BLaER1 (cell line): ENCODE results near the gene DLEC1.

Source experiments
- H3K27ac ChIP-seq: shearing (Covaris generic); formaldehyde crosslinking; 2 replicates; pipeline ENCODE4 v1.8.1; 2022
- H3K27me3 ChIP-seq: shearing (Covaris generic); formaldehyde crosslinking; 2 replicates; pipeline ENCODE4 v1.8.1; 2022
- H3K36me3 ChIP-seq: shearing (Covaris generic); formaldehyde crosslinking; 2 replicates; pipeline ENCODE4 v1.8.1; 2022
- H3K4me1 ChIP-seq: shearing (Covaris generic); formaldehyde crosslinking; 2 replicates; pipeline ENCODE4 v1.8.1; 2022
- H3K4me2 ChIP-seq: shearing (Covaris generic); formaldehyde crosslinking; 2 replicates; pipeline ENCODE4 v1.8.1; 2022
- H3K4me3 ChIP-seq: shearing (Covaris generic); formaldehyde crosslinking; 2 replicates; pipeline ENCODE4 v1.8.1; 2022
- H3K9ac ChIP-seq: shearing (Covaris generic); formaldehyde crosslinking; 2 replicates; pipeline ENCODE4 v1.8.1; 2022
- H3K9me3 ChIP-seq: shearing (Covaris generic); formaldehyde crosslinking; 2 replicates; pipeline ENCODE4 v1.8.1; 2022
- H4K20me1 ChIP-seq: shearing (Covaris generic); formaldehyde crosslinking; 2 replicates; pipeline ENCODE4 v1.8.1; 2022
- Cebpa-rat ChIP-seq: shearing (Covaris generic); IDR thresholded peaks from 2 replicates; pipeline ENCODE4 v1.8.1; 2022

The DLEC1 gene

DNA sequence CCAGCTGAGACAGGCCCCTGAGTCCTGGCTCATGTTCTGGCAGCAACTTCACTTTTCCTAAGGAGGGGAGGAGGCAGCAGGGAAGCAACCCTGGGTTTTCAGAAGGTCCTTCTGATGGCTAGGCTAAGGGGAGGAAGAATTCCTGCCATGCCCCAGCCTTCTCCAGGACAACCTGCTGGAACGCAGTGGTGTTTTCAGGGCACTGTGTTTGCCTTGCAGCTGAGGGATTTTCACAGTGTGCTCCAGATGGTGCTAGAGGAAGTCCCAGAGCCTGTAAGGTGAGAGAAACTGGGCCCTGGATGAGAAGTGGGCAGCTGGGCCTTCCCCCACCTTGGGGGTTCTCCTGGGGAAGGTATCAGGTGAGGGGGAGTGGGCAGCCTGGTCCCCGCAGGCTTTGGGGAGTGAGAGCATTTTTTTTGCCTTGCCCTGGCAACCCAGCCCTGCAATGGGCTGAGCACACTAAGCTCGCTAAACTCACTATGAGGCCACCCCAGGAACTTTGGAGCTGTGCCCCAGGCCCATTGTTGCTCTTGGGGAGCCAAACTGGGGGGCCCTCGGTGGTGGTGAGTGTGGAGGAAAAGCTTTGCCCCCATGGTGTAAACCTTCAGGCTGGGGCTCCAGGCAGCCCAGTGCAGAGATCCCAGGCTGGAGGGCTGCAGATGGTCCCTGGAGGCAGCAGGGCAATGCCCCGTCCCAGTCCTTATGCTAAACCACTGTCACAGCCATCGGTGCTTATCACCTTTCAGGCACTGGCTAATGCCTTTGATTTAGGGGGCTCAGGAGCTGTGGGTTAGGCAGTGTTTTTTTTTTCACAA lies 56.9 kb downstream of the DLEC1 start:
- no peaks in the 10 kb centered on the region for H3K36me3 ChIP-seq
- H3K4me1 ChIP-seq, result peaks cover 12% of the 10 kb centered on the region
- no peak overlapping the region for H3K9ac ChIP-seq
- H3K9me3 ChIP-seq, result no peaks in the 10 kb centered on the region
- H3K4me3 ChIP-seq, result no peak overlapping the region
- H3K27me3 ChIP-seq, result no peaks in the 10 kb centered on the region
- no peak overlapping the region for H3K27ac ChIP-seq
- no peak for TF ChIP-seq Cebpa-rat
- H3K4me2 ChIP-seq, result no peak overlapping the region
- no peaks in the 10 kb centered on the region for H4K20me1 ChIP-seq

DNA sequence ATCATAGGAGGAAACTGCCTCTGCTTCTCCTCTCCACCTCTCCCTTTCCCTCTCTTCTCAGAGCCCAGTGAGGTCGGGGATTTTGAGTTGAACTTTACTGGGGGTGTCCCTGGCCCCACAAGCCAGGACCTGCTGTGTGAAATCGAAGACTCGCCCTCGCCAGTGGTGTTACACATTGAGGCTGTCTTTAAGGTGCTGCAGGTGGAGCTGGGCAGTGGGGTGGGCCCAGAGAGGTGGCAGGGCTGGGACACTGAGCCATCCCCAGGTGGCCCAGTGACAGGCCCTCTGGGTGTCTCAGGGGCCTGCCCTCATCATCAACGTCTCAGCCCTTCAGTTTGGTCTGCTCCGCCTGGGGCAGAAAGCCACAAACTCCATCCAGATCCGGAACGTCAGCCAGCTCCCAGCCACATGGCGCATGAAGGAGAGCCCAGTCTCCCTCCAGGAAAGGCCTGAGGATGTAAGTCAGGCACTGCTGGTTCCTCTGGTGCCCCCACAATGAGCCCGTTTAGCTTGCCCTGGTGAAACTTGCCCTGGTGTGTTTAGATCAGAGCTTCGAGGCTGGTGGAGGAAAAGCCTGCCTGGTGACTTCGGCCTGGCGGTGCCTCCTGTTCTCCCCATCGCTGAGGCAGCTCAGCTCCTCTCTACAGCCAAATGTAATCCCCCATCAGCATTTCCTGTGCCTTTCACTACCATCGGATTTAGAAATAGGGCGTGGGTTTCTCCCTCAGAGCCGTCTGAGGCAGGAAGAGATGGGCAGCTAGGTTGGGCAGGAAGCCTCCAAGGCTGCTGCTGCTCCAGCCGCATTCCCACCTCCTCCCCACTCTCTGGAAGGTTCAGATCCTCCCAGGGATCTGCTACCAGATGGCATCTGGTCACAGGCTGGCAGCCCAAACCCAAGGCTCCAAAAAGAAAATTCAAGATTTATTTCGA lies 58.7 kb downstream of the DLEC1 start:
- no peaks in the 10 kb centered on the region for H3K36me3 ChIP-seq
- TF ChIP-seq Cebpa-rat, result no peak
- no peak overlapping the region for H3K9ac ChIP-seq
- H3K4me1 ChIP-seq, result peaks cover 12% of the 10 kb centered on the region
- H3K4me3 ChIP-seq, result no peak overlapping the region
- no peaks in the 10 kb centered on the region for H3K27me3 ChIP-seq
- H3K9me3 ChIP-seq, result no peaks in the 10 kb centered on the region
- no peak overlapping the region for H3K4me2 ChIP-seq
- no peaks in the 10 kb centered on the region for H4K20me1 ChIP-seq
- H3K27ac ChIP-seq, result no peak overlapping the region

DNA sequence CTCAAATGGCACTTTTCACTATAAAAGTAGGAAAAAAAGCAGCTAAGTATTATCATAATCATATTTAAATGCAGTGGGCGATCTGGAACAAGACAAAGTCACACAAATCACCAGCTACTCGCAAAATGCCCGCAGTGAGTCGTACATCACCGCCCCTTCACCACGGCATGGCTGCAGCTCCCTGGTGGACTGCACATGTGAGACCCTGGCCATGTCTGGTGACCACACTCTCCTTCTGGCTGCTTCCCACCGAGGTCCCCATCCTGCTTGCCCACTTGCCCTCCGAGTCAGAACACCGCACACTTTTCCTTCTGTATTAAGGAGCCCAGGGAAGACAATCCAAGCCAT lies 59.3 kb downstream of the DLEC1 start:
- Histone ChIP-seq H3K27ac (no peak overlapping the region), H3K4me3 (no peak overlapping the region), H3K9me3 (no peaks in the 10 kb centered on the region), H3K27me3 (no peaks in the 10 kb centered on the region), H3K9ac (no peak overlapping the region), H4K20me1 (no peaks in the 10 kb centered on the region), H3K36me3 (no peaks in the 10 kb centered on the region), H3K4me1 (peaks cover 12% of the 10 kb centered on the region), H3K4me2 (no peak overlapping the region)
- no peak for TF ChIP-seq Cebpa-rat

DNA sequence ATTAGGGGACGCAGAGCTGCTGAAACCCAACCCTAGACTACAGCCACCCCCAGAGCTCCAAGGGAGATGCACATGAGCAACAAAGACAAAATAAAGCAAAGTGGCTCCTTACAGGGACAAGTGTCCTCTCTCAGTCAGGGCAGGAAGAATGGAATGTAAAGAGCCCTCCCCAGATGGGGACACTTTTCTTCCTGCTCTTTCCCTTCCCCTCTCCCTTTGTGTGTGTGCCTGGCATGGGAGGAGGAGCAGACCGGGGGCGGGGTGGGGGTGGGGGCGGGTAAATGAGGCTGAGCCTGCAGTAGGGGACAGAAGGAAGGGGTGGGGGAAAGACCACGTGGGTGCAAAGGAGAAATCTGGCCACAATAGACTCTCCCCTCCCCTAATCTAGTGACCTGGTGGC lies 60.5 kb downstream of the DLEC1 start:
- Histone ChIP-seq H3K27me3 (no peaks in the 10 kb centered on the region), H3K36me3 (no peaks in the 10 kb centered on the region), H3K9ac (no peak overlapping the region), H3K27ac (no peak overlapping the region), H3K4me2 (no peak overlapping the region), H3K9me3 (peaks cover 5% of the 10 kb centered on the region), H3K4me3 (no peak overlapping the region), H3K4me1 (peaks cover 3% of the 10 kb centered on the region), H4K20me1 (no peaks in the 10 kb centered on the region)
- TF ChIP-seq Cebpa-rat, result no peak

DNA sequence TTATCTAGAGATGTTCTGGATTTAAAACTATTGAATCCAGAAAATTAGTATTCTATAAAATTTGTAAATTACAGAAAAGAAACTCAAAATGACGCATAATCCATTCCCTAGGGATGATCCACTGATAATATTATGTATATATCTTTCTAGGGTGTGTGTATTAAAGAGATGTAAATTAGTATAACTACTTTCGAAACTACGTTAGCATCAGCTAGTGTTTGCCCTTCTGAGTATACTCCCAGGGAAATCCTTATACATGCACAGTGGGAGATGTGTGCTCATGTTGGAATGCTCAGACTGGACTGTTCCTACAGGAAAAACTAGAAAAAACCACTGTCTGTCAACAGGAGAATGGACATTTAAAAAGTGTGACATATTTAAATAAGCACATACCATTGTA lies 61.5 kb downstream of the DLEC1 start:
- Histone ChIP-seq H3K4me3 (no peak overlapping the region), H3K27me3 (no peaks in the 10 kb centered on the region), H3K36me3 (no peaks in the 10 kb centered on the region), H4K20me1 (no peaks in the 10 kb centered on the region), H3K9me3 (peaks cover 9% of the 10 kb centered on the region), H3K4me2 (no peak overlapping the region), H3K27ac (no peak overlapping the region), H3K9ac (no peak overlapping the region), H3K4me1 (no peaks in the 10 kb centered on the region)
- no peak for TF ChIP-seq Cebpa-rat

DNA sequence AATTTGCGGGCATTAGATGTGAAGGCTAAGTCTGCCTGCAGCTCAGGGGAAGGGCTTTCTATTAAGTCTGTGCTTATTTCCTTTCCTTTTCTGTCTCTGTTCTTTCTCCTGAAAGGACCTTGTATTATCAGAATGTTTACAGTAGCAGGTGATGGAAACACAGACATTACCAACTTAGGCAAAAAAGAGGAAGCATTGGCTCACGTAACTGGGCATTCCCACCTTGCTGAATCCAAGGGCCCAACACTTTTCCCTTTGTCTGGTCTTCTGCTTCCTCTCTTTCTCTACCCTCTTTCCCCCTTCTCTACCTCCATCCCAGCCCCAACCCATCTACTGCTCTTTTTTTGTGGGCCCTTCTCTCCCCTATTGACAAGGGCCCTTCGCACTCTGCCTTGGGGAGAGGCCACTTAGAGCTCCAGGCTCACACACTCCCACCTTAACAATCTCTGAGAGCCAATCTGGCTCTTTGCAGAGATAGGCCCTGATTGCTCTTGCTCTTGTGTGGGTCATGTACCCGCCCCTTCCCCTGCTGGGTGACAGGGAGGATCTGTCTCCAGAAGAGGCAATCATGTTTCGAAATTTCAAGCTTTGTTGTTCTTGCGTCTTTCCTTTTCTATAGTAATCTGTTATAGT lies 62.9 kb downstream of the DLEC1 start:
- Histone ChIP-seq H3K4me1 (no peaks in the 10 kb centered on the region), H3K4me3 (no peak overlapping the region), H3K27ac (no peak overlapping the region), H3K27me3 (no peaks in the 10 kb centered on the region), H3K4me2 (no peak overlapping the region), H3K9me3 (peaks cover 13% of the 10 kb centered on the region), H4K20me1 (no peaks in the 10 kb centered on the region), H3K36me3 (no peaks in the 10 kb centered on the region), H3K9ac (no peak overlapping the region)
- no peak for TF ChIP-seq Cebpa-rat

DNA sequence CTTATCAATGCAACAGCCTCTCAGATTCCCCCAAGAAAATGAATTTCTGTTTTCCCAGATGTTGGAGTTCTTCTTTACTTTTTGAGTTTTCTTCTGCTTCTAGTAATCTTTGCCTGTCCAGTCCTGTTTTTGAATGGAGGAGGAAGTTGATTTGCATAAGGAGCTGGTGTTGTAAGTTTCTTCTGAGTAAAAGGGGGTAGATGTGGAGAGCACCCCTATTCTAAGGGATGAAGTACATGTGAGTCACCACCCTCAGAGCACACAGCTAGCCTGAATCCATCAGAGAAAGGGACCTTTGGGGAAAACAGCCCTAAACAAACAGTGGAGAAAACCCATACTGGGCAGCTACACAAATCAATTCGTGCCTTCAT lies 63.4 kb downstream of the DLEC1 start:
- no peaks in the 10 kb centered on the region for H3K27me3 ChIP-seq
- H3K4me3 ChIP-seq, result no peak overlapping the region
- H4K20me1 ChIP-seq, result no peaks in the 10 kb centered on the region
- TF ChIP-seq Cebpa-rat, result no peak
- H3K9ac ChIP-seq, result no peak overlapping the region
- peaks cover 13% of the 10 kb centered on the region for H3K9me3 ChIP-seq
- H3K4me1 ChIP-seq, result no peaks in the 10 kb centered on the region
- no peak overlapping the region for H3K27ac ChIP-seq
- H3K4me2 ChIP-seq, result no peak overlapping the region
- no peaks in the 10 kb centered on the region for H3K36me3 ChIP-seq

DNA sequence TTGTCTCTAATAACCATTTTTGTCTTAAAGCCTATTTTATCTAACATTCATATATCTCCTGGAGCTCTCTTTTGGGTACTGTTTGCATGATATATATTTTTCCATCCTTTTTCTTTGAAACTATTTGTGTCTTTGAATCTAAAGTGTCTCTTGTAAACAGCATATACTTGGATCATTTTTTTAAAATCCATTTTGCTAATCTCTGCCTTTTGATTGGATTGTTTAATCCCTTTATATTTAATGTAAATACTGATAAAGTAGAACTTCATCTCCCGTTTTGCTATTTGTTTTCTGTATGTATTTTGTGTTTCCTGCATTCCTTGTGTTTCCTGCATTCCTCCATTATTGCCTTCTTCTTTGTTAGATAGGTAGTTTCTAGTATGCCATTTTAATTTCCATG lies 66.5 kb downstream of the DLEC1 start:
- H3K36me3 ChIP-seq, result no peaks in the 10 kb centered on the region
- no peaks in the 10 kb centered on the region for H3K27me3 ChIP-seq
- H3K27ac ChIP-seq, result no peak overlapping the region
- H3K4me3 ChIP-seq, result no peak overlapping the region
- no peak overlapping the region for H3K9ac ChIP-seq
- no peak for TF ChIP-seq Cebpa-rat
- H4K20me1 ChIP-seq, result no peaks in the 10 kb centered on the region
- H3K9me3 ChIP-seq, result peaks cover 13% of the 10 kb centered on the region
- no peak overlapping the region for H3K4me2 ChIP-seq
- peaks cover 7% of the 10 kb centered on the region for H3K4me1 ChIP-seq

DNA sequence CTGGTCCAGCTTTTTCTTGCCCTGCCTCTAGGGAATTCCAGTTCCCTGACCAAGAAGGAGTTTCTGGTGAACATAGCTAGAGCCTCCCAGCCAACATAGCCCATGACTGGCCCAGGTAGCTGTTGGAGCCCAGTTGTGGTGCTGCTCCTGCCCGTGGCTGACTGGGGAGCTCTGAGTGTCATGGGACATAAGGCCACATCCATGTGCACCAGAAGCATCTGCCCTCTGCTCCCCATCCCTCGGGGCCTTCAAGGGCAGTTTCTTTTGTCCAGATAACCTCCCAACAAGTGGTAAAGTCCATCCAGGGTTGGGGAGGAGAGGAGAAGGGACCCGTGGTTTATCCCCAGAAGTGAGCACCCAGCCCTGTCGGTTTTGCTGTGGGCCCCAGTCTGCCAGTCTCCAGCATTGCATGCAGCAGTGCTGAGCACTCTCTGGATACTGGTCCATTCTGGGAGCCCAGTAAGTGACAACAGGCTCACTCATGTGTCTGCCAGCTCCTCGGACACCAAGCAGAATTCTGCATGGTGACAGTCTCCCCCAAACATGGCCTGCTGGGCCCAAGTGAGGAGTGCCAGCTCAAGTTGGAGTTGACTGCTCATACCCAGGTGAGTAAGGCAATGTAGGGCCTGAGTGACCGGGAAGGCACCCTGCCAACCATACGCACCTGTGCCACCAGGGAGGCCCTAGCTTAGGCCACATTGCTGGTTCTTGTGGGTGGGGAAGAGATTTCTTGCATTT lies 69.1 kb downstream of the DLEC1 start:
- no peaks in the 10 kb centered on the region for H3K36me3 ChIP-seq
- no peaks in the 10 kb centered on the region for H3K27me3 ChIP-seq
- no peak overlapping the region for H3K9ac ChIP-seq
- H3K4me3 ChIP-seq, result no peak overlapping the region
- no peaks in the 10 kb centered on the region for H4K20me1 ChIP-seq
- no peak for TF ChIP-seq Cebpa-rat
- no peak overlapping the region for H3K4me2 ChIP-seq
- no peak overlapping the region for H3K27ac ChIP-seq
- H3K4me1 ChIP-seq, result peaks cover 16% of the 10 kb centered on the region
- H3K9me3 ChIP-seq, result peaks cover 13% of the 10 kb centered on the region
